Endothelial cell of umbilical vein (primary cell): ENCODE results near the gene PLEKHA6. TPM values are rescaled to one million over a fixed set of nuclear protein-coding genes. Genes with fewer than 3 reads are reported as not detected.

Source experiments
- BruUV-seq: library from RNA; stranded (reverse); fragments of 400-500 nt; replicated peaks from 2 replicates; lab custom pipeline; 2021; lab: Mats Ljungman, UMichigan
- CTCF ChIA-PET: fragments of 300-600, 350-600 bp; sonication (Branson Sonifier 250); formaldehyde crosslinking; loops from one replicate; lab custom pipeline; 2021; ENCODE audit warnings: antibody characterized with exemption, inconsistent platforms; lab: Charles Lee
- POLR2A ChIA-PET: fragments of 300-600, 350-600 bp; sonication (Branson Sonifier 250); formaldehyde crosslinking; loops from one replicate; lab custom pipeline; 2021; ENCODE audit warnings: antibody characterized with exemption, inconsistent platforms; lab: Charles Lee
- DNase-seq: peaks from one replicate; pipeline ENCODE4 v3.0.0-alpha.2; 2011; ENCODE audit warnings: low read depth, low spot score
- FAIRE-seq: peaks from 2 replicates; lab custom pipeline; 2011; peaks lifted over from hg19 to GRCh38; lab: Jason Lieb, UNC
- H2AFZ ChIP-seq: 2 replicates; pipeline ENCODE4 v1.6.0; 2012; ENCODE audit warnings: low read depth, low read length, control low read depth, inconsistent platforms
- H3K27ac ChIP-seq: 2 replicates; pipeline ENCODE4 v1.5.1; 2011; ENCODE audit warnings: low read depth, mild to moderate bottlenecking, control low read depth, low read length, moderate library complexity; ENCODE audit not compliant: insufficient read depth
- H3K27me3 ChIP-seq, 2 experiments: 2 replicates each; pipeline versions ENCODE4 v1.6.0 to v1.6.1; 2011; ENCODE audit warnings: low read length in 2 of 2, mixed read lengths in 1 of 2; ENCODE audit not compliant: control insufficient read depth in 2 of 2, insufficient read depth in 2 of 2
- H3K36me3 ChIP-seq, 2 experiments: 2 replicates in 1 of 2; 3 replicates in 1 of 2; pipeline ENCODE4 v1.5.1; 2011; ENCODE audit warnings: low read length in 2 of 2, mild to moderate bottlenecking in 1 of 2, moderate library complexity in 1 of 2; ENCODE audit not compliant: control insufficient read depth in 2 of 2, insufficient read depth in 2 of 2; ENCODE audit errors: extremely low read depth in 1 of 2
- H3K4me1 ChIP-seq: 3 replicates; pipeline ENCODE4 v1.5.1; 2011; ENCODE audit warnings: mild to moderate bottlenecking, low read length; ENCODE audit not compliant: control insufficient read depth, insufficient read depth; ENCODE audit errors: extremely low read depth
- H3K4me2 ChIP-seq: 2 replicates; pipeline ENCODE4 v1.6.1; 2011; ENCODE audit warnings: low read length, control low read depth, mixed read lengths; ENCODE audit not compliant: insufficient read depth
- H3K4me3 ChIP-seq, 3 experiments: fragments of 200-600 bp in 1 of 3; sonication (generic), shearing (Covaris generic) in 1 of 3; replicated peaks in 1 of 3; 2 replicates each; pipeline ENCODE4 v1.5.1; 2011 to 2016; ENCODE audit warnings: control low read depth in 3 of 3, low read length in 3 of 3, mild to moderate bottlenecking in 2 of 3, inconsistent platforms in 1 of 3, low read depth in 1 of 3, moderate library complexity in 1 of 3; ENCODE audit not compliant: insufficient read depth in 1 of 3
- H3K79me2 ChIP-seq: 2 replicates; pipeline ENCODE4 v1.6.0; 2012; ENCODE audit warnings: low read length, inconsistent platforms; ENCODE audit not compliant: control insufficient read depth, insufficient read depth
- H3K9ac ChIP-seq: replicated peaks from 2 replicates; pipeline ENCODE3; 2011; ENCODE audit warnings: low read length, control low read depth; ENCODE audit not compliant: insufficient read depth; ENCODE audit errors: extremely low read depth
- H3K9me1 ChIP-seq: replicated peaks from 3 replicates; pipeline ENCODE4 v1.6.0; 2011; ENCODE audit warnings: mild to moderate bottlenecking, low read length; ENCODE audit not compliant: control insufficient read depth, insufficient read depth; ENCODE audit errors: extremely low read depth
- H3K9me3 ChIP-seq: replicated peaks from 2 replicates; pipeline ENCODE4 v1.5.1; 2012; ENCODE audit warnings: low read length, inconsistent platforms; ENCODE audit not compliant: control insufficient read depth, insufficient read depth
- H4K20me1 ChIP-seq: replicated peaks from 2 replicates; pipeline ENCODE3; 2011; ENCODE audit warnings: mild to moderate bottlenecking, low read length; ENCODE audit not compliant: control insufficient read depth, insufficient read depth; ENCODE audit errors: extremely low read depth
- EZH2 ChIP-seq: IDR thresholded peaks from 2 replicates; pipeline ENCODE4 v1.6.1; 2012; ENCODE audit warnings: borderline replicate concordance, low read depth, mild to moderate bottlenecking, moderate library complexity, low read length, inconsistent platforms; ENCODE audit not compliant: severe bottlenecking
- GATA2 ChIP-seq: IDR thresholded peaks from 2 replicates; pipeline ENCODE4 v1.7.0; 2011; ENCODE audit warnings: low read depth, mild to moderate bottlenecking, moderate library complexity, mixed read lengths, low read length; ENCODE audit not compliant: insufficient read length, insufficient read depth
- JUN ChIP-seq: IDR thresholded peaks from 2 replicates; pipeline ENCODE4 v1.6.1; 2011; ENCODE audit warnings: borderline replicate concordance, low read depth; ENCODE audit not compliant: insufficient read length, insufficient read depth
- MYC ChIP-seq: IDR thresholded peaks from one replicate; pipeline ENCODE4 v1.6.1; 2011; ENCODE audit warnings: mild to moderate bottlenecking, low read depth, low read length
- POLR2A ChIP-seq: IDR thresholded peaks from 2 replicates; pipeline ENCODE4 v1.6.1; 2012; ENCODE audit warnings: low read depth, mild to moderate bottlenecking, control low read depth, low read length
- POLR2AphosphoS5 ChIP-seq: IDR thresholded peaks from 2 replicates; pipeline ENCODE4 v1.6.1; 2012; ENCODE audit warnings: low read depth, mild to moderate bottlenecking, control low read depth, low read length, moderate library complexity; ENCODE audit not compliant: insufficient read depth
- dilution Hi-C: fragments of 300-500 bp; cut with MboI; formaldehyde crosslinking; loops from one replicate; pipeline ENCODE4 v1.15.0; 2019; ENCODE audit warnings: low sequenced_read_pairs; ENCODE audit not compliant: extremely low pct_ligation_motif_present
- intact Hi-C: fragments of 100-400 bp; cut with micrococcal nuclease; formaldehyde crosslinking; loops from one replicate; pipeline ENCODE4 v1.10.0; 2022
- polyA plus RNA-seq, 4 experiments: library from polyadenylated mRNA; depleted of rRNA in 3 of 4; stranded (reverse) in 3 of 4; unstranded in 1 of 4; fragments of >200 nt; gene quantifications; 2 replicates each; pipeline versions ENCODE4 v1.2.1 to v1.2.3, GENCODE V29; 2011 to 2012; ENCODE audit warnings: missing spikeins in 1 of 4
- total RNA-seq: library from RNA; stranded (reverse); gene quantifications from 2 replicates; pipeline ENCODE4 v1.2.3, GENCODE V29; 2021
- TF ChIP-seq, protein P1 (sequence below): IDR thresholded peaks from 2 replicates; pipeline ENCODE4 v1.6.1; 2011; ENCODE audit not compliant: insufficient read depth, insufficient read length
- TF ChIP-seq, protein P2 (sequence below), 2 donors: IDR thresholded peaks; 1 replicate in 1 of 2; 2 replicates in 1 of 2; pipeline ENCODE4 v1.5.1; 2011; ENCODE audit warnings: low read length in 2 of 2, mild to moderate bottlenecking in 2 of 2, moderate library complexity in 2 of 2, control low read depth in 1 of 2, inconsistent platforms in 1 of 2, low read depth in 1 of 2; ENCODE audit not compliant: insufficient read depth in 1 of 2; ENCODE audit errors: extremely low read depth in 1 of 2

The PLEKHA6 gene
- total and polyA plus RNA-seq, 2 donors (not counting 3 experiments of a cell fraction or from before 2014, with no cell fraction given) = 2.1 to 15.0 TPM

DNA sequence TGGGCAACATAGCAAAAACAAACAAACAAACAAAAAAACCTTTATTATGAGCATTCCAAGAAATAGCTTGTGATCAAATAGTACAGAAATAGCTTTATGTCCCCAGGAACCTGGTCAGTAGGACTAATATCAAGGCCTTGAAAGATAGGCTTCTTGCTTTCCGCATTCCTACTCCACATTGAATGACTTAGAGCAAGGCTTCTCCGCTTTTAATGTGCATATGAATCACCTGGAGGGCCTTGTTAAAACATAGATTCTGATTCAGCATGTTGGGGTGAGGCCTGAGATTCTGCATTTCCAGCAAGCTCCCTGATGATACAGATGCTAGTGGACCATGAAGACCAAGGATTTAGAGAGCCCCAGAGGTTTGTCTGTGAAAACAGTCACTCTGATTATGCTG lies 17.4 kb downstream of the PLEKHA6 start:
- dilution Hi-C loops (loop anchor here (25.0 kb wide), 1 partner anchor 180 kb away; the partner anchor contains the start of genes ETNK2 and REN), intact Hi-C loops (no loop called here)
- no peaks in the 10 kb centered on the region for H3K27me3 ChIP-seq
- H3K36me3 ChIP-seq = no peaks in the 10 kb centered on the region
- no peaks in the 10 kb centered on the region for H3K79me2 ChIP-seq
- FAIRE-seq (no peak), DNase-seq (no peak)
- no TSS peak for BruUV-seq
- H3K4me3 ChIP-seq = no peak overlapping the region
- H4K20me1 ChIP-seq = no peaks in the 10 kb centered on the region
- H2AFZ ChIP-seq = no peak overlapping the region
- H3K4me2 ChIP-seq = no peak overlapping the region
- no peak overlapping the region for H3K27ac ChIP-seq
- TF ChIP-seq GATA2 (no peak), MYC (no peak), JUN (no peak)
- no peak overlapping the region for H3K9ac ChIP-seq
- CTCF ChIA-PET = interaction anchor here (1.1 to 3.6 kb wide), 9 partner anchors 9 to 129 kb away, joined by 3 to 16 read pairs (median 8); partner anchors contain the start of gene GOLT1A
- POLR2A ChIA-PET = no interaction called here
- peaks cover 11% of the 10 kb centered on the region for H3K4me1 ChIP-seq
- H3K9me3 ChIP-seq = no peaks in the 10 kb centered on the region
- H3K9me1 ChIP-seq = no peaks in the 10 kb centered on the region

DNA sequence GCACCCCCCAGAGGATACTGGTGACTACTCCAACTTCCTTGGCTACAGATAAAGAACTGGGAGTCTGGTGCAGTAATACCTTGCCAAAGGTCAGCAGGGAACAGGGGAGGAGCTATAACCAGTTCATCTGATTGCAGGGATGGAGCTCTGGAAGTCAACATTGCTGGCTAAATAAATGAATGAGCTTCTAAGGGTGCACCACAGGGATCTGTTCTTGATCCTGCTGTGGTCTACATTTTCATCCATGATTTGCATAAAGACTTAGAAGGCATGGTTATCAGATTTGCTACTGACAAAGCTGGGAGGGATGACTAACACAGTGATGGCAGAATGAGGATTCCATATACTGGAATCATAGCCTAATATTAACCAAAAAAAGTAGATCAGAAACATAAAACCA lies 18.3 kb downstream of the PLEKHA6 start:
- CTCF ChIA-PET = interaction anchor here (0.8 to 3.6 kb wide), 5 partner anchors 9 to 83 kb away, joined by 3 to 16 read pairs (median 9); no protein-coding TSS in a partner anchor
- Histone ChIP-seq H3K36me3 (no peaks in the 10 kb centered on the region), H3K9me1 (no peaks in the 10 kb centered on the region), H3K9me3 (no peaks in the 10 kb centered on the region), H3K4me2 (no peak overlapping the region), H3K27ac (no peak overlapping the region), H2AFZ (no peak overlapping the region), H3K4me1 (peaks cover 11% of the 10 kb centered on the region), H3K4me3 (no peak overlapping the region), H3K79me2 (no peaks in the 10 kb centered on the region), H3K27me3 (no peaks in the 10 kb centered on the region), H4K20me1 (no peaks in the 10 kb centered on the region), H3K9ac (no peak overlapping the region)
- DNase-seq = no peak
- no TSS peak for BruUV-seq
- no peak for TF ChIP-seq JUN
- TF ChIP-seq EZH2 = no peak
- TF ChIP-seq, protein P1, sequence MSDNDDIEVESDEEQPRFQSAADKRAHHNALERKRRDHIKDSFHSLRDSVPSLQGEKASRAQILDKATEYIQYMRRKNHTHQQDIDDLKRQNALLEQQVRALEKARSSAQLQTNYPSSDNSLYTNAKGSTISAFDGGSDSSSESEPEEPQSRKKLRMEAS = no peak
- TF ChIP-seq, protein P2, sequence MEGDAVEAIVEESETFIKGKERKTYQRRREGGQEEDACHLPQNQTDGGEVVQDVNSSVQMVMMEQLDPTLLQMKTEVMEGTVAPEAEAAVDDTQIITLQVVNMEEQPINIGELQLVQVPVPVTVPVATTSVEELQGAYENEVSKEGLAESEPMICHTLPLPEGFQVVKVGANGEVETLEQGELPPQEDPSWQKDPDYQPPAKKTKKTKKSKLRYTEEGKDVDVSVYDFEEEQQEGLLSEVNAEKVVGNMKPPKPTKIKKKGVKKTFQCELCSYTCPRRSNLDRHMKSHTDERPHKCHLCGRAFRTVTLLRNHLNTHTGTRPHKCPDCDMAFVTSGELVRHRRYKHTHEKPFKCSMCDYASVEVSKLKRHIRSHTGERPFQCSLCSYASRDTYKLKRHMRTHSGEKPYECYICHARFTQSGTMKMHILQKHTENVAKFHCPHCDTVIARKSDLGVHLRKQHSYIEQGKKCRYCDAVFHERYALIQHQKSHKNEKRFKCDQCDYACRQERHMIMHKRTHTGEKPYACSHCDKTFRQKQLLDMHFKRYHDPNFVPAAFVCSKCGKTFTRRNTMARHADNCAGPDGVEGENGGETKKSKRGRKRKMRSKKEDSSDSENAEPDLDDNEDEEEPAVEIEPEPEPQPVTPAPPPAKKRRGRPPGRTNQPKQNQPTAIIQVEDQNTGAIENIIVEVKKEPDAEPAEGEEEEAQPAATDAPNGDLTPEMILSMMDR (IDR thresholded peaks at IDR 0.05; ENCODE audit: extremely low read depth in 1 of 2, insufficient read depth in 1 of 2, low read depth in 1 of 2, low read length in 2 of 2) = no peak
- no peak for TF ChIP-seq POLR2A
- TF ChIP-seq MYC = no peak
- TF ChIP-seq GATA2 = no peak
- TF ChIP-seq POLR2AphosphoS5 = no peak
- POLR2A ChIA-PET = no interaction called here
- intact Hi-C loops = no loop called here
- no peak for FAIRE-seq
- dilution Hi-C loops = loop anchor here (25.0 kb wide), 1 partner anchor 179 kb away; the partner anchor contains the start of genes ETNK2 and REN
